GM19438 (cell line): Measurements from ENCODE around the gene ASTN2.

Experiments
- ATAC-seq: cut with Tn5 transposase; IDR thresholded peaks from one replicate; pipeline ENCODE4 v1.9.1; 2021; ENCODE audit warnings: low read depth; ENCODE audit not compliant: unreplicated experiment

The ASTN2 gene

DNA sequence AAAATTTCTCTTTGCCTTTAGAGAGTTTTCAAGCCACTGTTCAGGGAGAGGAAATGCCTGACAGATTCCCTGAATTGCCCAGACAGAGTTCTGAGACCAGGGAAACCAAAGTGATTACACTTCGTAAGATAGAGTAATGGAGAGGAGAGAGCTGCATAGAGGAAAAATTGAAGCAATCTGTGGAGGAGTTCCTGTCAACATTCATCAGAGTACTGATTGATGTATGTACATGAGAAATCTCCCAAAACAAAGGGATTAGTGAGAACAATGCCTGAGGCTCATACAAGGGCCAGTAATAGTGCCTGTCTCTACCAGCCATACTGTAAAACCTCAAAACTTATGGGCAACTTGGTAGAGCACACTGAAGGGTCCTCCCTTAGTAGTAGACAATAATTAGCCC, 806.8 kb downstream of the ASTN2 start:
- no peak for ATAC-seq

DNA sequence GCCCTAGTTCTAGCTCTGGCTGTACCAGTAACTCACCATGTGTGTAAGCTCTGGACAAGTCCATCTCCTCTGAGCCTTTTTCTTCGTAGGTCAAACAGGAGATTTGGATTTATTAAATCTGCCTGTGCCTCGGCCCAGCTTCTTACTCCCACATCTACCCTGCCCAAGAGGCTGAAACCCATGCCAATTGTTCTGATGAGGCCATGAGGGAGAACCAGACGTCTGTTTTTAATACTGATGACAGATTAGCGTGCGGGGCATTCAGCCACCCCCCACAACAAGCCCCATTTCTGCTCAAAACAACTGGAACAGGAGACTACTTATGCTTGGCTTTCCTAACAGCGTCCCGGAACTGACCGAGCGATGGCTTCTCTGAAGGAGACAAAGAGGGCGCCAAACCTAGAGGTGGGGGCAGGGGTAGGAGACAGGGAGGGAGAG, 808.9 kb downstream of the ASTN2 start:
- ATAC-seq: no peak

DNA sequence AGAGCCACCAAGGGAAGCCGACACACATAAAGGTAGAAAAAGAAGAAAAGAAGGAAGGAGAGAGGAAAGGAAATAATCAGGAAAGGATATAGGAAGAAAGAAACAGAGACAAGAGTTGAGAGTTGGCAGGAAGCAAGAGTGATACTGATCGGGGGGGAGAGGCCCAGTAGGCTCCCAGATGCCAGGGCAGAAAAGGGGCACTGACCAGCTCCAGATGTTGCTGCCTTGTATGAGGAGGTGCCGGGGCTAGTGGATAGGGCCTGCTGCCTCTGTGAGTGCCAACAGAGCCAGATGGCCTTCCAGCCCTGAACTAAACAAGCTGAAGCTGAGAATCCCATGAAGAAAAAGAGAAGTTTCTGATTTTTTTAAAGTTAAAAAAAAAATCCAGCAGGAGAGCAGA, 809.8 kb downstream of the ASTN2 start:
- no peak for ATAC-seq

DNA sequence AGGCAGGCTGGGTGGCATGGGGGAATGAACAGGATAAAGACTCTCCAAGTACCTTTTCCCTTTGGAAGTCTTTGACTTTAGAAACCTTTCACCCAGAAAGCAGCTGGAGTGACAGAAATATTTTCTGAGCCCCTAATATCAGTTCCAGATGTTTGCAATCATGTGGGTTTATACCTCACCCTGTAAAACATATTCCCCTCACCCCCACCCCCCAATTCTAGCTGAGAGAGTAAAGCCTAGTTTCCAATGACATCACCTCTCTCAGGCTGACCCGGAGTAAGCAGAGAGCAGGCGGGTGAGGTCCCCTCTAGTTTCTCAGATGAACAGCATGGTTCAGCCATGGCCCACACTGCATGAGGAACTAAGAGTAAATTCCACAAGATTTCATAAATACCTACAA, 810.6 kb downstream of the ASTN2 start:
- ATAC-seq: no peak

DNA sequence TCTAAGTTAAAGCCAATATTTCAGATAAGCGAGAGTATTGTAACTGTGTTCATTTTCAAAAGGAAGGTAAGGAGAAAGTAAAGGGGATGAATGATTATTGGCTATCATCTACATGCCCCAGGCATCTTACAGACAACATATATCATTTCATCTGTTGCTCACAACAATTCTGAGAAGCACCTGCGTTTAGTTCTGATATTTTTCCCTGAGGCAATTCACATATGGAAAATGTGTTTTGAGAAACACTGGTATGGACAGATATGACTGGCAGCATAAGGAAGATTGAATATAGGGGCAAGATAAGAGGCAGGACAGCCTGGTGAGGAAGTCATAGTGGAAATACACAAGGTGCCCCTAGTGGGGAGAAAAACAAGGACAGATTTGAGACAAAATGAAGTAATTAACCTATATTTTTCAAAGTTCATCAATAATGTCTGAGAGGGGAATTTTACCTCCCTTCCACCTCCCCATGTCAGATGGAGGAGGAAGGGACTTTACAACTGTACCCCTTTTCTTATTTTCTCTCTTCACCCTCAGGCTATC, 815.4 kb downstream of the ASTN2 start:
- no peak for ATAC-seq

DNA sequence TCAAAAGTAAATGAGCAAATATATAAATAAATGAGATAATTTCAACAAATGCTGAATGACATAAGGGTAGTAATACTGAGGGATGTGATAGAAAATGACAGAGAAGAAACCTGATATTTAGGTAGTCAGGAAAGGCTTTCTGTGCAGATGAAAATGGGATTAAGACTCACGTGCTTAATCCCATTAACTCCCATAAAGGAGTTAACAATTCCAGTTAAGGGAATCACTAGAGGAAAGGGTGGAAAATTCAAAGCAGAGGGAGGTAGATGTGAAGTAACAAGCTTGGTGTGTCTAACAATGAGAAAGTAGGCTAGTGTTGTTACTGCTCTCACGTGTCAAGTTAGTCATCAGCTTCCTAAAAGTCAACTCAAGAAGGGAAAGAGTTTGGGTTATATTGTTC, 818.2 kb downstream of the ASTN2 start:
- ATAC-seq: no peak

DNA sequence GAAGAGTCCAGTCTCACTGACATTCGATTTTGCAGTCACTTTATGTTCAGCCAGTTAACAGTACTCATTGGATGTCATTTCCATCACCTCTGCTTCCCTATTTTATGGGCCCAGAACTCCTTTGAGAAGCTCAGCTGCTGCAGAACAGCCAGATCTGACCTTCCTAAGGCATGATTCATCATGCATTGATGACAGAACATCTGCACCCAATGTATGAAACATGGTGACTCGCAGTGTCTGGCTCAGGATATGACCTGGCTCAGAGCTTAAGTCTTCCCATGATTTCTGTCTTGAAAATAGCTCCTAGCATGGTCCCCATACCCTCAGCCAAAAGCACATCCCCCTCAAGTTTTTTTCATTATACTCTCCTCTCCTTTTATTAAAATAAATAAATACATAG, 820.3 kb downstream of the ASTN2 start:
- no peak for ATAC-seq

DNA sequence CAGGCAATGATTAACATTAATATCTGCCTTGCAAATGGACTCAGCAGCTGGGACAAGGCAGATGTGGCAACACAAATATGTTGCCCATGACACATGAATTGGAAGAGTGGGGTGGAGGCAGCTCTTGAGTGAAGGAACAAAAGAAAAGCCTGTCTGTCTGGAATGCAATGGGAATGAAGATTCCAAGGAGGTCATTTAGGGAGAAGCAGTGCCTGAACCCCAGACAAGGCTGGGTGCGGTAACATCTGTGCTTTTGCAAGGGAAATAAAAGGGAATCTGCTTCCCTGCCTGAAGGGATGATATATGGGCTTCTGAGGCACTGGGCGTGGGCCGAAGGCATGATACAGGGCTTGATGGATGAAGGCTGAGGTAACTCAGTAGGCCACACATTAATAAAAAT, 821.9 kb downstream of the ASTN2 start:
- no peak for ATAC-seq

DNA sequence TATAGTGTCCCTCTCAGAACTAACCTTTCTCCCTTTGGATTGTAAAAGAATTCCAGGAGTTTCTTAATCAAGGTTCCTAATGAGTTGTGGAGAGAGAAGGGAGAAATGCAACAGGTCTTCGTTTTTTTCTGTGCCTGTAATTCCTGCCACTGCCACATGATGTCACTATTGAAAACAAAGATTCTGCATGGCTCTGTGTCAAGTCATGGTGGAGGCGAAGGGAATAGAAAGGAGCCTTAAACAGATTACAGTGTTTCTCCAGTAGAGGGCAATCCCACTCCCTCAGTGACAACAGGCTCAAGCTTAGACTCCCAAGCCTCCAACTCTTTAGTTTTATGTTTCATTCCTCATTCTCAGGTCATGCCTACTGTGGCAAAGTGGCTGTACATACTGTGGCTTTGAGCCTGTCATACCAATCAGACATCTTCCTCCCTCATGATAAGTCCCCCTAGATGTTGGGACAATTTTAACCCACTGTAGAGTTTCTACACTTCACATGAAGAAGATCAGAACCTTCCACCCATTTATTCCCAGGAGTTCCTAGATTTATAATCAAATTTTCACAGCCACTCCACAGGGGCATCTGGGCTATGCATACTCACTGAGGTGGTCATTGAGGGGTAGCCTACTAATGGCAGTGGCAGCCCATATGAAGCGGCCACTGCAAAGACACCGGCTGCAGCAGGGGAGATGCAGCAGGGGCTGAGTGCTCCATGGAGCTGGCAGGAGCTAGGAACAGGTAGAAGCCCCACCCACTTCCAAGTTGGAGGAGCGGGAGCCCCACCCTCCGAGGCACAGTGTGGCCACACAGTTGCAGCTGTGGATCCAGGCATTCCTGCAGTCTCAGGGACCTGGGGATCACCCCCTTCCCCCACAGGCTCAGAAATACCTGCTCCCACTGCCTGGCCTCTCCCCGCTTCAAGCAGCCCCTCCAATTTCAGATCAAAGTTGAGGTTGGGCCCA, 825.2 kb downstream of the ASTN2 start:
- peak; percentile 56 for ATAC-seq

DNA sequence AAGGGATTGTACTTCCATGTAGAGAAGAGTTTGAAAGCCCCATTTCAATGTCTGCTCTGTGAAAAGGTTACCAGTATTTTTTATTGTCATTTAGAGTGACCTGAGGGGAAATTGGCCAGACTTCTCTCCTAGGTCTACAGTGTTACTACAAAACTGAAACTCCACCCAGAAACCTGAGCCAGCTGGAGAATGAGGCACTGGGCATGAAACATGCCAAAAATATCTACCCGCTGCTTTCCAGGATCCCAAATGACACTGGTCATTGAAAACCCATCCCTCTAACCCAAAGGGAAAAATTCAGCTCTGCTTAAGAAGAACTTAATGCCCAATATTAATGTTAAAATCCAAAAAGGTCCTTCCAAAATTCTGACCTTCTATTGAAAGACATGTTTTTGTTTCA, 826.9 kb downstream of the ASTN2 start:
- no peak for ATAC-seq

DNA sequence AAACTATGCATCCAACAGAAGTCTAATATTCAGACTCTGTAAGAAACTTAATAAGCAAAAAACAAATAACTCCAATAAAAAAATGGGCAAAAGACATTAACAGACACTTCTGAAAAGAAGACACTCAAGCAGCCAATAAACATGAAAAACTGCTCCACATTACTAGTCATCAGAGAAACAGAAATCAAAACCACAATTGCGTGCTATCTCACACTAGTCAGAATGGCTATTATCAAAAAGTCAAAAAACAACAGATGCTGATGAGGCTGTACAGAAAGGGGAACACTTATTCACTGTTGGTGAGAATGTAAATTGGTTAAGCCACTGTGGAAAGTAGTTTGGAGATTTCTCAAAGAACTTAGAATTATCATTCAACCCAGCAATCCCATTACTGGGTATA, 829.0 kb downstream of the ASTN2 start:
- ATAC-seq: no peak

DNA sequence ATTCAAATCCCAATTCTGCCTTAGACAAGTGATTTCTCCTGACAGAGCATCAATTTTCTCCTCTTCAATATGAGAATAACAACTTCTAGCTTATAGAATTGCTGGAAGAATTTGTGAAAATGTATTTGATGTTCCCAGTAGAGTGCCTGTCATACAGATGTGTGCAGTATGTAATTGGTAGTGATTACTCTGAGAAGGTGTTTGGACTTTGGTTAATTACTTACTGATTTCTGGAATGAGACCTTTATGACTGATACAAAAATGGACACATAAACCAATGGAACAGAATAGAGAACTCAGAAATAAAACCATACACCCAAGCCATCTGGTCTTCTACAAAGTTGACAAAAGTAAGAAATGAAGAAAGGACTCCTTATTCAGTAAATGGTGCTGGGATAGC, 829.7 kb downstream of the ASTN2 start:
- ATAC-seq: no peak

DNA sequence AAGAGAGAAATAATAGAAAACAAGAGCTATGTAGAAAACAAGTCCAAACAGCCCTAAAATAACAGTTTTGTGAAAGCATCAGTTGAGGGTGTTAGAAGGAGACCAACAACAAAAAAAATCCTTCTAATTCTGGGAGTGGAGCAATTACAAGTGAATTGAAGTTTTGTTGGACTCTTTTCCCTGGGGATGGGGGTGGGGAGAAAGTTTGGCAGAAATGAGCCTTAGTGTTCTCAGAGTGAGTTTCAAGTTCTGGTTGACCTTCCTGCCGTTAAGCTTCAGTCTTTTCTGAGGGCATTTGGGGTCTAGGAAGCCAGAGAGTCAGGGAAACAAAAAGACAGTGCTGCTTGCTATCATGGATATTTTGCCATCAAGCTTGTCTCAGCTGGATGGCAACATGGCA, 834.0 kb downstream of the ASTN2 start:
- no peak for ATAC-seq

DNA sequence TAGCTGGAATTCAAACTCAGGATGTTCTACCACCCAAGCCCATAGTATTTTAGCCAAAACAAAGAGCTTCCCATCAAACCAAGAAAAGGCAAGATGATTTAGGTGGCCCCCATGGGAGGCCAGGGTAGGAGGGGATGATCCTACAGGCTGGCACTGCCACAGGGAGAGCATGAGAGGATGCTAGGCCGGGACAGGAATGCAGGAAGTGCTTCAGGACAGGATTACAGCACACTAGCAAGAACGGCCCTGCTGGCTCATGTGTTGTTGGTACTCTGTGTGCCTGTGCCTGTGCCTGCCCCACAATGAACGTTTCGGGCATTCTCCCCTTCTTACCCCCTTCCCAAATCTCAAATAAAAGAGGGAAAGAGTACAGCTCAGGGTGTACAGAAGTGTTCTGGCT, 838.5 kb downstream of the ASTN2 start:
- no peak for ATAC-seq

DNA sequence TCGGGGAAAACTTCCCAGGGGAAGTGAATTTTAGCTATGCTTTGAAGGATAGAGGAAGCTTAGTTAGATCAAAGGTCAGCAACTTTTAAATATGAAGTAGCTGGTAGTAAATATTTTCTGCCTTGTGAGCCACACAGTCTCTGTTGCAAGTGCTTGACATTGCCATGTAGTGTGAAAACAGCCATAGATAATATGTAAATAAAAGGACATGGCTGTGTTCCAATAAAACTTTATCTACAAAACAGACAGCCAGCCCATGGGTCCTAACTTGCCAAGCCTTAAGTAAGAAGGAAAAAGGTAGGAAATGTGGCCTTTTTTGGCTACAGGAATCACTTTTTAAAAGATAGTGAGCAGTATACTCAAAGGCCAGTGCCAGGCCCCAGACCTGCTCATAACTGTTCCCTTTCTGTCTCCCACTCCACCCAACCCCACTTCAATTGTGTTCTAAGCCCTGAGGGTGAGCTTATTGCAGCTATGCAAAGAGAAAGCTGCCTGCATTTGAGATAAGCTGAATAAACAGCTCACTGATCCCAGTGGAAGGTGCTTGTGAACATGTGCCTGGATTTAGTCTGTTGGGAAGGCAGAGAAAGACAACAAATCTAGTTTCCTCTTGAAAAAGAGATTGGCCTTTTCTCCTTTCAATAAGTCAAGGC, 840.7 kb downstream of the ASTN2 start:
- no peak for ATAC-seq

DNA sequence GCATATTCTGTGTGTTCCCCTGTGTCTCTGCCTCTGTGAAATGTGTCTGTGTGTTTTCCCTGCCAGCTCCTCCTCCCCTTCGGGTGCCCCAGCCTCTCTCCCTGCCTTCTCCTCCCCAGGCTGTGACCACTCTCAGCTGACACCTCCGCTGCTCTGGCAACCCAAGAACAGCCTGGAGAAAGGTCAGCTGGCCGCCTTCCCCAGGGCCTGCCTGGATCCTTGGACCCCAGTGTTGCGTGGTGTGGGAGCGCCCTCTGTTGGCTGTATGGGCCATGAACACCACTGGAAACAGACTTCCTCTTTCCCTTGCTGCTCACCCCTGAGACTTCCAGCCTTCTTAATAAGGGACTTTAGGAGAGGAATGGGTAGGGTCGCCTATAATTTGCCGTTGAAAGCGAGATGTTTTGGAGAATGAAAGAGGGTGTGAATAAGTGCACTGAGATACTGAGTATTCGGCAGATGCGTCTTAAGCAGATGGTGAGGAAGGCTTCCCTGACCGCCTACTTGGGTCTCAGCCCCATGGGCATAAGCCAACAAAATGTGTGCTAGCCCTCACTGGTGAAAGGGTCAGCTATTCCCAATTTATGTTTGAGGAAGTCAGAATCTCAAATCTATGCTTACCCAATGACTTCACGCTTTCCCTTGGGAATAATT, 842.6 kb downstream of the ASTN2 start:
- ATAC-seq: peak; percentile 86

DNA sequence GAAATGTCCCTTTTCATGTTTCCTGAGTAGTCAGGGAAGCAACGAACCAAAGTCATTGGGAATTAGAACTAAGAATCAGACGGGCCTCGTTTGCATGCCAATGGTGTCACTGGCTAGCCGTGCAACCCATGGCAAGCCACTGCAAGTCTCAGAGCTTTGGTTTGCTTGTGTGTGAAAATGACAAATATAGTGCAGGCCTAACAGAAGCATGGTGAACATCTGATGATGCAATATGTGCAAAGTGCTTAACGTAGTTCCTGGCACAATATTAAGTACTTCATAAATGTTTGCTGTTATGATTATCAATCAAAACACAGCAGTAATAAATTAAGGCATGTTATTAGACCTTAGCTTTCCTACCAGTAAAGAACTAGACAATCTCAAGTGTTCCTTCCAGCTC, 845.7 kb downstream of the ASTN2 start:
- no peak for ATAC-seq

DNA sequence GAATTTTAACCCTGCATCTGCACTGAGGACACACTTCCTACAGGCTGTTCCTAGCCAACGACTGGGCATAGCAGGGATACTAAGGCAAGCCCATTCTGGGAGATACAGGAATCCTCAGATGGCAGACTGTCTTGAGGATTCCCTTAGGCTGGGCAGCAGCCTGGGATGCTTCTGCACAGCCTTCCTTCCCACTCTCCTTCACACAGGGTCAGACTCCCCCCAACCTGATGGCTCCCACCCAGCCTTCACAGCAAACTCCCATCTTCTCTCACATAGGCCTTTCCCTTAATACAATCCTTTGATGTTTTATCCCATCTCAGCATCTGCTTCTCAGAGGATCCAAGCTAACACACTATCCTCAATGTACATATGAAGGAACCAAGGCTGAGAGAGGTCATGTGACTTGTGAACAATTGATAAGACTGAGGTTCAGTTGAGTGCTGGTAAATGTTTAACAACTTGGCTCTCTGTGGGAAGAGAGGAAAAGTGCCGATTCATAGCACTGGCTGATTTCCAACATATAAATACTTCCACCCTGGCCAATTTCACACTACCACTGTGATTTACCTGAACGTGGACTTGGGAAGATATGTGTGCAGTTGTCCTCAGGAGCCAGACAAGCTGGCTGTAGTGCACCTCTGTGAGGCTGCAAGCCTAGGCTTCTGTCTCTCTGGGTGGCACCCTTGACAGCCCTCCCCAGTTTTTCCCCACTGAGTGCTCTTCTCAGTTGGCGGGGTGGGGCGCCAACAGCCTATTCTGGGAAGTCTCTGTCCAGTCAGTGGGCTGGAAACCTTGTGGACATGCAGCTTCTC, 848.0 kb downstream of the ASTN2 start:
- no peak for ATAC-seq

DNA sequence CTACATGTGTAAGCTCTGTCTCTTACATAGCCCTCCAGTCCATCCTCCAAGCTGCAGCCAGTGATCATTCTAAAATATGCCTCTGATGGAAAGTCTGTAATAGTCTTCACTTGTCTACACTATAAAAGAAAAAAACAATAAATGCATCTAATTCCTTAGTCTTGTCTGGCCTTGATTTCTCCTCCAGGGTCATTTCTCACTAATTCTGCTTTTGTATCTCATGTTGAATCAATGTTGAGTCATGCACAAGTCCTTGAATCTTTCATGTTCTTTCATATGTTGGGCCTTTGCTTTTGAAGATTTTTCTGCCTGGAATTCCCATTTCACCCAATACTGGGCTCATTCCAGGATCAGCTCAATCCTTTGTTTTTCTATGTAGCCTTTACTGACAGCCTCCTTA, 848.9 kb downstream of the ASTN2 start:
- no peak for ATAC-seq

DNA sequence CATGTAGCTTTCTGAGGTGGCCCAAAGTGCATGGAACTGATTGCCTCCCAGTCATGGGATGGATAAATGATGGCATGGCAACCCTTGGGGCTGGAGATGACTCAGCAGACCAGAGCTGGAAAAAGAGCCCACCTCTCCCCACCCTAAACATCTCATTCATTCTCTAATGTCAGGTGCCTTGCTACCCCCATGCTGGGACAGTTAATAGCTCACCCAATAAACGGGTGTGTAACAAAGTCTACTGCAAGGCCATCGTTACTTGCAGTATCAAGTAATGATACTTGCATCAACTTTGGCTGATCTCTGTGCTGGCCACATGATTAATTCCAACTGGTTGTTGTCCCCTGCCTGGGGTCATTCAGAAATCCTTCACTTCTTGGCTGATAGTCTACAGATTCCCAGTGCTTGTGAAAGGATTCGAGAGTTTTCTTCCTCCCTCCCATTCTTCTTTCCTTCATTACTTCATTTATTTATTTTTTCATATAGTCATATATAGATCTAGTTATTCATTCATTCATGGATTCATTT, 850.5 kb downstream of the ASTN2 start:
- ATAC-seq: no peak
